Hematopoietic multipotent progenitor cell treated with erythropoietin and hydrocortisone succinate and interleukin-3 and kit ligand, for 15 days (in vitro differentiated cells): Measurements from ENCODE around the gene GRID1.
"Not testable (repeated sequence)": the region's sequence is repeated elsewhere in the genome, so short reads cannot be mapped to it uniquely, and the experiment has no call there.

ENCODE experiments used
- DNase-seq: peaks from one replicate; pipeline ENCODE4 v3.0.0-alpha.2; 2015; ENCODE audit warnings: low spot score

Gene GRID1

DNA sequence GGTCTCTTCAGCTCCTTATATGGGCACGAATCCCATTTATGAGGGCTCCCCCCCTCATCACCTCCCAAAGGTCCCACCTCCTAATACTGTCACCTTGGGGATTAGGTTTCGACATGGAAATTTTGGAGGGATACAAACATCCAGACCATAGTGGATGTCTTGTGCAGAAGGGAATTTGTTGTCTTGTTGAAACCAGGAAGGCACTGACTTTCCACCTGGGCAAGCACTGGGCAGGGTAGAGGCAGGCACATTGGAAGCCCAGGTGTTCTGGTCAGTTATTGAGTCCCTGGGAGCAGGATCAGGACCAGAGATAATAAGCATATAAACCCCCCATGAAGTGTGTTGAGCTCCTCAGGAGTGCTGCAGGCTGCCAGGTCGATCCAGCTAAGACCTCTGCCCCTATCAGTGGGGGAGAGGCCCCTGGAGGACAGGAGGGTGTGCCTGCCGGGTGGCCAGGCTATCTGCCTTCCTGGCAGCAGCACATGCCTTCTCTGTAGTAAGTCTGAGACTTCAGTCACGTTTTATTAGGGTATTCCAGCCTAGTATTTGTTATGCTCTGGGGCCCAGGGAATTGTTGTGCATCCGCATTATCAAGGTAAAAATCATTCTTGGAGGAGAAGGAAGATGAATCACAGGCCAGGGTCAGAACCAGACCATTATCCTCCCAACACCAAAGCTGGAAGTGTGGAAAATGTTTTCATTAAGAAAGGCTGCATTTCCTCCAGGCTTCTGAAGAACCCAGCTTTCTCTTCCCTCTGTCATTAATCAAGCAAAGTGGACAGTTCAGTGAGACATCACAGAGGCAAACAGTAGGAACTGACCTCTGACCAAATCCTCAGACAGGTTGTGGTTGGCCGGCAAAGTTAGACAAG lies 503.1 kb downstream of the GRID1 start:
- no peak for DNase-seq

DNA sequence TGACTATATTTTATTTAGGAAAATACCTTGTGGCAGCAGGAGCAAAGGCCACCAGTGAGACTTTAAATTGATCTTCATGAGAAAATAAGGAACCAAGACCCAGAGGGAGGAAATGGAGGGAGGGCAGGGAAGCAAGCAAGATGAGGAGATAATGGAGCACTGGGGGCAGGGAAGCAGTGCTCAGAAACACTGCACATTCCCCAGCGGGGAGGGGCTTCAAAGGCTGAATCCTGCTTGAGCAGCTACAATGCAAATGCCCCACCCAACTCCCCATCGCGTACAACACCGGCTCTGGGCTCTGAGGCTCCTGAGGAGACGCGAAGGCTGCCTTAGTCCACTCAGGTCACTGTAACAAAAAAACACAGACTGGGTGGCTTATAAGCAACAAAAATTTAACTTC lies 503.8 kb downstream of the GRID1 start:
- no peak for DNase-seq

DNA sequence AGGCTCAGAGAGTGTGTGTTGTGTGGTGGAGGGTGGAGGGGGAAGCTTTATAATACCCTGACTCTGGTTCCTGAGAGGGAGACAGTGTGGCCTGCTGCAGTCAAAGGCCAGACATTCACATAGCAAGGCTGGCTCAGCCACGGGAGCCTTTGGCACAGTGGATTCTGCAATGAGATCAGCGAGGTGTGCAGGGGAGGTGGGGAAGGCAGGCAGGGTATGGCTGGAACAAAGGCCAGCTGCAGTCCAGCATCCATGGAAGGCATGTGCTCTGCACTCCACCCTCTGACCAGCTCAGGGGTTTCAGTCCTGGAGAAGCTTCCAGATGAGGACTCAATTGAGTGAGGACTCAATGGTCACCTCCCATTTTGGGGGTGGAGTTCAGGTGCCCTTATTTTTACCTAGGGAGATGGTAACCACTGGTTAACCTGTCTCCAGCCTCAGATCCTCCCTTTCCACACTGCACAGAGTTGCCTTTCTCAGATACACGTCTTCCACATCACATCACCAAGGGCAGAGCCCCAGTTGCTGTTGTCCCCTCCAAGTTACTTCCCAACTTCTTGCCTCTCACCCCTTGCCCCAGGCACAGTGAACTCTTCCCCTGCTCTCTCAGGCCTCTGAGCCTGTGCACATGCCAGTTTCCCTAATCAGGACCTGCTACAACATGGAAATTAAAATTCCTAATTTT lies 504.9 kb downstream of the GRID1 start:
- no peak for DNase-seq

DNA sequence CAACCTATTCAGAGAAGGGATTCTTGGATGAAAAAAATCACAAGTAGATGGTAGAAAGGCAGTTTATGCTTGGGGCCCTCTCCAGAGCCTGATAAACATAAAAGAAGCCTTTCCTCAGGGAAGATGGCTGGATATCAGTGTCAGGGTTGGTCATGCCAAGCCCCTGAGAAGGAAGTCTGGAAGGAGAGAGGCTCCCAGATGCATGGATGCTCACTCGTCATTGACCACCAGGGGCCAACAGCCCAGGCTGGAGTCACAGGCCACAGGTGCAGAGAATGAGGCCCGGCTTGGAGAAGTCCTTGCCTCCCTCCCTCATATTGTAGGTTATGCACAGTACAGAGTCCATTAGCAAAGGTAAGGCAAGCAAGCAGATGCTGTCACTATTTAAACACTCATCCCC lies 506.7 kb downstream of the GRID1 start:
- no peak for DNase-seq

DNA sequence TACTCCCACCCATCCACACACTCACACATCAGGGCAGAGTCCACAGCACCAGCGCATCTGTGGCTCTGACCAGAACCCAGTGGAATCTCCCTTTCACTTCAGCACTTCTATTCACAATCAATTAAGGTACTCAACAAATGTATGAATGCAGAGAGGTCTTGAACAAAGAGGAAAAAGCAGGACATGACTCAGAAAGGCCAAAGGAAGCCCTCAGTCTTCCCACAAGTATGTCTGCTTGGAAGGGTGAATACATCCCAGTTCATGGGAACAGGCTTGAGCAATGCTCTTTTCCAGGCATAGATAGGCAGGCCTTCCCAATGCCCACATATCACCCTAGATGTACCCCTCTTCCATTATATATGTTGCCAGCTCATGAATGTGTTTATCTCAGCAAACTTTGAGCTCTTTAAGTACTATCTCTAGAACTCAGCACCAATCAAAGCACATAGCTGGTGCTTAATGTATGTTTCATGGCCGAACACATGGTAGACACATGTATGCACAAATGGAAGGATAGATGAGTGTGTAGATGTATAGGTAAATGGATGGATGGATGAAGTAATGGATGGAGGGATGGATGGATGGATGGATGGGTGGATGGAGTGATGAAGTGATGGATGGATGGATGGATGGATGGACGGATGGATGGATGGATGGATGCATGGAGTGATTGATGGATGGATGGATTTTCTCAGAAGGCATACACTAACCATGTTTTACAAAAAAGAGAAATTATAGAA lies 507.6 kb downstream of the GRID1 start:
- DNase-seq, result no peak

DNA sequence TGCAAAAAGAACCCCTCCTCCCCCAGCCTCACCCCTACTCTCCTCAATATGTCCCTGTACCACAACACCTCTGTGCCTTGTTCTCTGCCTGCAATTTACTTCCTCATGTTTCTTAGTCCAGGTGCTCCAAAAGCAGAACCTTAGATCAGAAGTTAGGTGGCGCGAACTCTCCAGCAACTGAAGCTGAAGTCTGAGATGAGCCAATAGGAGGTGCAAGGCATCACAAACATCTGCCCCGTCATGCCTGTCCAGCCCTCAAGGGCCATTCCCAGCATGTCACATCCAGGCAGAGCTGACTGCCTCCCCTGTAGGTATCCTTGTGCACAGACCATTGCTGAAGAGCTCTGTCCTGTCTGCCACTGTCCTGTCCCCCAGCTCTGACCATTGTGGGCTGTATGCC lies 508.8 kb downstream of the GRID1 start:
- DNase-seq, result no peak

DNA sequence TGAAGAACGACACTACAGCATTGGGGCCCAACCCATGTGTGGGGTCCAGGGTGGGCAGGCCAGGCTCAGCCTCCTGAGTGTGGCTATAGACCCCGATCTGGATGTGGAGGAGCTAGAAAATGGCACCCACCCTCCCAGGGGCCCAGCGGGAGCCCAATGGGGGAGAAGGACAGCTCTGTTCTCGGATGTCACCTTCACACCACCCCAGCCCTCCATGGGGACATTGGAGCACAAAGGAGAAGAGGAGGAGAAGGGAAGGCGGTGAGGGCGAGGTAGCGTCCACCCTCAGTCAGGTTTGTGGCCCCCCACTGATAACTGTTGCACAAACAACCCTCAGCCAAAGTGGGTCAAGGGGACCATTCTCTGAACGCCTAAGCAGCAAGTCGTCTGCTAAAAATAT lies 509.3 kb downstream of the GRID1 start:
- no peak for DNase-seq

DNA sequence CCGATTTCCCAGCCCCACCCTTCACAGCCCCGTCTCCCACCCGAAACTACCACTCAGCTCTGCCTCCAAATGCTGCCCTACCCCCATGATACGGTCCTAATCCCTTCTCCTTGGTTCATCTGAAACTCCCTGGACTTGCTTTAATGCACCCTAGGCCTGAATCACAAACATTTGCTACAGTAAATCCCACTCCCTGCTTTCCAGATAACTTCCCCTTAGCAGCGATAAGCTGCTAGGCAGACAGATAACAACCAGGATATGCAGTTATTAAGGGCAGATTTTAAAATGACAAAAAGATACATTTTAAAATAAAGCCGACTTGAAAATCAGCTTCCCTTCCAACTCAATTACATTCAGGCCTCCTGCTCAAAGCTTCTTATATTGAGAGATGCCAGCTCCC lies 514.7 kb downstream of the GRID1 start:
- no peak for DNase-seq

DNA sequence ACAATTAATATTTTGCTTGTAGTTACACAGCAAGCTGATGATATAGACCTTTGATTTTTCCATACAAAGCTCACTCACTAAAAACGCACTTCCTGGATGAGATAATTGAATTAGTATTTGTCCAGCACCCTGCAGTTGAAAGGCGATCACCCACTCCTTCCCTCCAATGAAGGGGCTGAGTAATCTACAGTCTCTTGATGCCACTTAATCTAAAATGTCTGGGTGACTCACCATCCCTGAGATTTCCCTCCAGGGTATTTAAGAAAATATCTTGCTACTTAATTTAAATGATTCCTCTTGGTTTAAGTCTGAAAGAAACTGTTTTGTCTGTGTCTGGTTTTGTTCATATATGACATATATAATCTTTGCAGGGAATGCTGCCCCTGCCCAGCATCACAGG lies 515.3 kb downstream of the GRID1 start:
- no peak for DNase-seq

DNA sequence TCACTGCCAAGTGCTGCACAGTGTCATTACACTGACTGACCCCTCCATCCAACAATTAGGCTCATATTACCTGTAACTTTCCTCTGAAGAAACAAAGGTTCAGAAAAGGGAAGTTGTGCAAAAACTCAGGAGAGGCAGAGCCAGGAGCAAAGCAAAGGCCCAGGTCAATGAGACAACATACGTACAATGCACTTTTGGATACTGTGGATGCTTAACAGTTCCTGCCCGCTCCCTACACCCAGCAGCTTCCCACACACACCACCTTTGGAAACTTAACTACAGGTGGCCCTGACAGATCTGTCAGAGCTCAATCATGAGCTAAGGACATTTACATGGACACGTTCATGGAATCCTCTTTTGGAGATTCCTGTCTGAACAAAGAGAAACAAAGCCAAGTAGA lies 515.9 kb downstream of the GRID1 start:
- DNase-seq, result no peak

DNA sequence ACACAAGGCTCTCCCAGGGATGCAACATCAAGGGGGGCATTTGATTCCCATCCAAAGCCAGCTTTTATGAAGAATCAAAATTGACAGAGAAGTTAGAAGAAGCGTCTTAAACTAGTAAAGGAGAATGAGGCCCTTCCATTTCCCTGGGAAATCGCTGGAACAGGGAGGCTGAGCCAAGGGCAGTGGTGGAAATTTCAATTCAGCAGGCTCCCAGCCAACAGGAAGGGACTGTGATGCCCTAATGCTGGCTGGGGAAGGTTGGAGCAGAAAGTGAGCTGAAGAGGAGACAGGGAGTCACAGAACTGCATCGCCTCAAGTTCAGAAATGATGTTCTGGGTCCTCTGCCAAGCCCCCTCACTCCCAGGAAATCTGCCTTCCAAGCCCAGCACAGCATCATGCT lies 517.3 kb downstream of the GRID1 start:
- no peak for DNase-seq

DNA sequence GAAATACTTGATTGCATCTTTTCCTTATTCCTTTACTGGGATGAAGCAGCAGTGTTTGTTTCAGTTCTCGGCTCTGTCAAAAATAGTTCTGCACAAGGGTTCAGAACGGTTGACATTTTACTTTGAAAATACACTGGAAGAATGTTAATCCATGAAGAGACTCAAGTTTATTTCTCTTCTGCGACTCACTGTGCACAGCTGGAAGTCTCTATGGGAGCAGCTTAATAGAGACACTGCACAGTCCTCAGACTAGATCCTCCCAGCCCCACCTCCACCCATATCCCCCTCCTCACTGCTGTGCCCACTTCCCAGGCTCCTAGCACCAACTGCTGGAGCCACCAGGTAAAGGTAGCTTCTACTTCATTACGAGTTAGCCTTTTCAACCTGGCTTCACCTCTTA lies 517.8 kb downstream of the GRID1 start:
- DNase-seq, result no peak

DNA sequence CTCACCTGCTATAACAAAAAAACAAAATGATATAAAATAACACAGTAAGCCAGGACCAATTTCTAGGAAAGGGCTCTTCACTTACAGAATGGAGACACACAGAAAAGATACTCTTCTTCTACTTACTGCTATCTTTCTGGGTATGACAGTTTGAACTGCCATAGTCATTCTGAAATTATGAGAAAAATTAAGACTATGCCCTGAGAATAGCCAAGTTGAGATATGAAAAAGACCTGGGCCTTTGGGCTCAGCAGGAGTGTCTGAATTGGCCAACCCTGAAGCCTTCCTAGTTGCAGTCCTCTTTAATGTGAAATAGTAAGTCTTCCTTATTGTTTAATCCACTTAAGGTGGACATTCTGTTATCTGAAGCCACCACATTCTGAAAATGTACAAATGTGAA lies 519.5 kb downstream of the GRID1 start:
- DNase-seq, result no peak

DNA sequence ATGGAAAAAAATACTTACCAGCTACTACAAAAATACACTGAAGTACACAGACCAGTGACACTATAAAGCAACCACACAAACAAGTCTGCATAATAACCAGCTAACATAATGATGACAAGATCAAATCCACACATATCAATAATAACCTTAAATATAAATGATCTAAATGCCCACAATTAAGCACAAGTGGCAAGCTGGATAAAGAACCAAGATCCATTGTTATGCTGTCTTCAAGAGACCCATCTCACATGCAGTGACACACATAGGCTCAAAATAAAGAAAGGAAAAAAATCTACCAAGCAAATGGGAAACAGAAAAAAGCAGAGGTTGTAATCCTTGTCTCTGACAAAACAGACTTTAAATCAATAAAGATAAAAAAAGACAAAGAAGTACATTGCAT lies 527.9 kb downstream of the GRID1 start:
- not testable (repeated sequence) for DNase-seq

DNA sequence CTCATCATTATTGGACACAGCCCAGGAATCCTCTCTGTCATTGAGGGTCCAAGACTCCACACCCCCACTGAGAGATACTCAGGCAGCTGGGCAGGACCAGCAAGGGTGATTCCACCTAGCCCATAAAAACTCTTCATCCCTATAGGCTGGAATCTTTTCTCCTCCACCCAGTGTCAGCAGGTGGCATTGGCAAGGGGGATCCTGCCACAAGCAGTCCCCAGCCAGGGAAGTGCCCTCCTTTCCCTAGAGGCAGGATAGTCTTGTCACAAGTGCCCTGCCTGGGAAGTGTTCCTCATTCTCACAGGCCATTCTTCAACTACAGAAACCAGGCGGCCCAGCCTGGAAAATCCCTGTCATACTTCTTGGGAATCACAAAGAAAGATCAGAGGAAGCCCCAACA lies 533.6 kb downstream of the GRID1 start:
- DNase-seq, result no peak

DNA sequence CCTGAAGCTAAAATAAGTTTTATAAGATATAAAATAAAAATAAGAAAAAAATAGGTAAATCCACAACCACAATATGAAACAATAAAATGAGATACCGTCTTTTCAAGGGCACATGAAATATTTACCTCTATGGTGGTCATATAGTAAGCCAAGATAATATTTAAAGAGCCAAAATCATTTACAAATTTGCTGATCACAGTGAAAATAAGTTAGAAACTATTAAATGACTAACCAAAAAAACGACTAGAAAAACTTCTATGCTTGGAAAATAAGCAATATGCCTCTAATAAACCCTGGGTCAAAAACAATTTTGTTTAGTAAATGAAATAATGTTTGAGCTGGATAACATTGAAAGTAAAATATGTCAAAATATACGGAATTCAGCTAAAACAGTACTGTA lies 535.2 kb downstream of the GRID1 start:
- DNase-seq, result no peak

DNA sequence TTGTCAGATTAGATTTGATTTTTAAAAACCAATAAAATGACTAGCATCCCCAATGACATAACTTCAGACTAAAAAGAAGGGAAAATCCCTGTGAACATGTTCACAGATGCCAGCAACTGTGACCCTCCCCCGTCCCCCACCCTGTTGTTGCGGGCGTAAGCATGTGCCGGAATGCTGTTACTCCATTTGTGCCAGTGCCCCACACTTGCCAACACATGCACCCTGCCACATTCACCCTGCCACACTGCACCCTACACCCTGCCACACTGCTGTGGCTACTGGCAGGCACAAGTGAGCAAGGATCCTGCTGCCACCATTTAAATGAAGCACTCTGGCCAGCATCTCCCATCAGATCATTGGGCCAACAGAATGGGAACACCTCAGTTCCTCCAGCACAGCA lies 540.2 kb downstream of the GRID1 start:
- DNase-seq, result no peak

DNA sequence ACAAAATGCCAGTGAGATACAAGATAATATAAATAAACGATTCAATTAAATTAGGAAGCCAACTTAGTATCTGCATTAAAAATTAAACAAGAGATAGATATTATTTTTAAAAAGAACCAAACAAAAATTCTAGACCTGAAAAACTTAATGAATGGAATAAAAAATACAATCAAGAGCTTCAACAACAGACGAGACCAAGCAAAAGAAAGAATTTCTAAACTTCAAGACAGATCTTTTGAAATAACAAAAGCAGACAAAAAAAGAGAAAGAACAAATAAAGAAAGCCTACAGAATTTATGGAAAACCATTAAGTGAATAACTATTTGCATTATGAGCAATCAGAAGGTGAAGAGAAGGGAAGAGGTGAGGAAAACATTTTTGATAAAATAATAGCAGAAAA lies 555.2 kb downstream of the GRID1 start:
- DNase-seq, result no peak

DNA sequence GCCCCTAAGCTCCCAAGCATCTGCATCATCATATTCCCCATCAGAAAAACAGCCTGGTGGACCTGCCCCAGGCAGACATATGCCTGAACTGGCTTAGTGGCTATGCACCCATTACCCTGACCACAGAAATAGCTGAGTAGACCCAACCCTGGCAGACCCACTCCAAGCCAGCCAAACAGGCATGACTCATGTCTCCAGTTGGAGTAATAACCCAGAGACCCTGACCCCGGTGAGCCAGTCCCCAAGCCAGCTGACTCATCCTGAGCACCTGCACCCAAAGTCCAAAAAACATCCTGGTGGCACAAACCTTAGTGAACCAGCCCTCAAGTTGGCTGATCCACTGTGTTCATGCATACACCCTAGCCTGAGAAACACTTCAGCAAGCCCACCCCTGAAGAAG lies 555.9 kb downstream of the GRID1 start:
- DNase-seq, result no peak

DNA sequence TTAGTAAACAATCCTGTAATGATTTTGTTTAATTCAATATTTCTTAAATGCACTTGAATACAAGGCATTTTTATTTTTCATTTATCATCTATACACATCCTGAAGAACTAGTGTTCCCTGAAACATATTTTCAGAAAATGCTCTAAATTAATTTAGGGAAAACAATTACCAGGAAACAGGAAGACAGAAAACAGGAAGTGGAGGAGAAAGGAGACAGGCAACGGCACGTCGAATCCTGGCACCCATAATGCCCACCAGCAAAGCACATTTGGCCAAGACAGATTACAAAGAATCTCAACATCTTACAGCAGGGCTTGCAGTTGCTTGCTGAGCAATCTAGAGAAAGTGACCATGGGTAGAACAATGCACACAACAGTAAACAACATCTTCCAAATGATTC lies 571.1 kb downstream of the GRID1 start:
- no peak for DNase-seq

DNA sequence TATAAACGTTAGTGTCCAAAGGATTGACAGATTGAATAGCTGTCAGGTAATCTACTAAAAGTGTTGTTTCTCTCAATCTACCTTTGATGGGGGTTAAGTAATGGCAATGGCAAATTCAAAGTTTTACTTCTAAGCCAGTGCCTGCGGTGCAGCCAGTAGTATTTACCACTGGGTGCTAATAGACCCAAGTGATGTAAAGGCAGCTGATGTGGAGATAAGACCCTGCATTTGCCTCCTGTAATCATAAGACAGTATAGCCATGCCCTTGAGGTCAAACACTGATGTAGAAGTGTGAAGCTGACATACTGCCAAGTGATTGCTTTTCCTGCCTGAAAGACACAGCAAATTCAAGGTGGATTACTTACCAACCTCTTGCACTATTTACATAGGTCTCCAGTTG lies 572.0 kb downstream of the GRID1 start:
- no peak for DNase-seq

DNA sequence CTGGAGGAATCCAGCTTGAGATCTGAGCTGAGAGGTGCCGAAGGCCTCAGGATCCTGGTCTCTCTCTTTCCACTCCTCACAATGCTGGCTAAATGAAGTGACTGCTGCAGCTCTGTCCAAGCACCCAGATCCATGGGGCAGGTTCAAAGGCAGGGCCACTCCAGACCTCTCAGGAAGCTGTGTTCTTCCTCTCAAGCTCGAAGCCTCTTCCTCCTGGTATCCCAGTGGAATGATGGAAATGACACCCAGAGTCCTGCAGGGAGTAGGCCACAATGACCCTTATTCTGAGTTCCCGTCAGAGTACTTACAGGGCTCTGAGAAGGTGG lies 574.1 kb downstream of the GRID1 start:
- DNase-seq, result no peak

DNA sequence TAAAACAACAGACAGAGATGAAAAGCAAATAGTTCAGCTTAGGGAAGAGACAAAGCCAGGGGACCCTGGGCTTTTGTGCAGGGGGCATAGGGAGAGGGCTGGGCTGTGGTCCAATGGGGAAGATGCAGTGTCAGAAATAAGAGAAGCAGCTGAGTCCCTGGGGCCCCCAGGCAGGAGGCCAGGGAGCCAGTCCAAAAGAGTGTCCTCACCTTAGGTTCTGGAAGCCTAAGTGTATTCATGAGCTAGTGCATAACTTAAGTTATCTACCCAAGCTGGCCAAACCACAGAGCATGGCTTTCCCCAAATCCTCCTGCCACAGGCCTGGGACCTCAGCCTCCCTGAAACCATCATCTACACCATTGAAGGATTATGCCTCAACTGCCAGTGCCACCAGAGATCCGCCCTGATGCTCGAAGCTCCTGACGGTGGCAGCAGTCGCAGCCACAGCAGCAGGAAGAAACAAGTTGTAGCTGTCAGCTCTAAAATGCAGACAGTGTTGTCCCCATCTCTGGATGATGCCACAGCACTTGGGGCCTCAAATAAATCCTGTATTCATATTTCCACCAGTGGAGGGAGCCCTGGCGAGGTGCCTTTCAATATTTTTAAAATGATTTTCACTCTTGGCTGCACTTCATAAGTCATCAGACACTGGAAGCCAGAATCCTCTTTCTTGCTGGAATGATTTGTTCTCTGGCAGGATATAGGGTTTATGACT lies 574.6 kb downstream of the GRID1 start:
- no peak for DNase-seq
